ENCODE measurements around the gene PSMB4. TPM values are rescaled to one million over a fixed set of nuclear protein-coding genes. Genes with fewer than 3 reads are reported as not detected.

The PSMB4 gene
- total and polyA plus RNA-seq, 2 donors (not counting 1 experiment from before 2014, with no cell fraction given), result 201 to 334 TPM

DNA sequence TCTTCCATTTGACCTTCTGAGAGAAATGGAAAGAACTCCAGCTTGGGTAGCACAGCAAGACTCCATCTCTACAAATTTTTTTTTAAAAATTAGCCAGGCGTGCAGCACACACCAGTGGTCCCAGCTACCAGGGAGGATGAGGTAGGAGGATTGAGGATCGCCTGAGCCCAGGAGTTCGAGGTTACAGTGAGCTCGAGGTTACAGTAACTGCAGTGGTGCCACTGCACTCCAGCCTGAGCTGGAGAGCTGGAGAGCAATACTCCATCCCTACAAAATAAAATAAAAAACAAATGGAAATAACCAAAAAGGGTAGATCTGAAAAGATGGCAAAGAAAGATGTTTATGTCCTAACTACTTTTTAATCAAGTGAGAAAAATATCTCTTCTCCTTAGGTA, 45.4 kb downstream of the PSMB4 start:
- Mint-ChIP-seq H3K4me1 (peaks cover 43% of the 10 kb centered on the region), H3K9me3 (ENCODE audit: insufficient read depth) (no peaks in the 10 kb centered on the region), H3K27ac (no peak overlapping the region), H3K27me3 (no peaks in the 10 kb centered on the region), H3K4me3 (no peak overlapping the region)
- intact Hi-C loops (cut with micrococcal nuclease), result loop anchor here (1.0 to 5.0 kb wide), 4 partner anchors 88 to 553 kb away; no protein-coding TSS in a partner anchor
- H3K4me2 ChIP-seq (replicated peaks; ENCODE audit: low read depth, low read length, poor library complexity, severe bottlenecking), result peak overlapping the region; percentile 38
- no peak for ATAC-seq (ENCODE audit: low read depth)
- WGBS (ENCODE audit: insufficient coverage), result no CpG with 5 or more reads among the region's 4 CpGs
- H3K79me2 ChIP-seq (ENCODE audit: control insufficient read depth, insufficient read depth, low read length), result peaks cover 100% of the 10 kb centered on the region
- no peak for DNase-seq
- TF ChIP-seq, protein P1, sequence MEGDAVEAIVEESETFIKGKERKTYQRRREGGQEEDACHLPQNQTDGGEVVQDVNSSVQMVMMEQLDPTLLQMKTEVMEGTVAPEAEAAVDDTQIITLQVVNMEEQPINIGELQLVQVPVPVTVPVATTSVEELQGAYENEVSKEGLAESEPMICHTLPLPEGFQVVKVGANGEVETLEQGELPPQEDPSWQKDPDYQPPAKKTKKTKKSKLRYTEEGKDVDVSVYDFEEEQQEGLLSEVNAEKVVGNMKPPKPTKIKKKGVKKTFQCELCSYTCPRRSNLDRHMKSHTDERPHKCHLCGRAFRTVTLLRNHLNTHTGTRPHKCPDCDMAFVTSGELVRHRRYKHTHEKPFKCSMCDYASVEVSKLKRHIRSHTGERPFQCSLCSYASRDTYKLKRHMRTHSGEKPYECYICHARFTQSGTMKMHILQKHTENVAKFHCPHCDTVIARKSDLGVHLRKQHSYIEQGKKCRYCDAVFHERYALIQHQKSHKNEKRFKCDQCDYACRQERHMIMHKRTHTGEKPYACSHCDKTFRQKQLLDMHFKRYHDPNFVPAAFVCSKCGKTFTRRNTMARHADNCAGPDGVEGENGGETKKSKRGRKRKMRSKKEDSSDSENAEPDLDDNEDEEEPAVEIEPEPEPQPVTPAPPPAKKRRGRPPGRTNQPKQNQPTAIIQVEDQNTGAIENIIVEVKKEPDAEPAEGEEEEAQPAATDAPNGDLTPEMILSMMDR (IDR thresholded peaks at IDR 0.05), result no peak
- no peak for TF ChIP-seq EZH2 (IDR thresholded peaks at IDR 0.05; ENCODE audit: borderline replicate concordance, insufficient read depth, low read depth, low read length, poor library complexity, severe bottlenecking)
- no peak overlapping the region for H2AFZ ChIP-seq (ENCODE audit: insufficient read depth, low read depth, low read length, poor library complexity, severe bottlenecking)
- peaks cover 66% of the 10 kb centered on the region for H4K20me1 ChIP-seq (ENCODE audit: control insufficient read depth, insufficient read depth, low read length, poor library complexity, severe bottlenecking)
- no peaks in the 10 kb centered on the region for H3K9me3 ChIP-seq (ENCODE audit: control extremely low read depth in 1 of 3, control insufficient read depth in 2 of 3, insufficient read depth in 1 of 3, low read length in 2 of 3)
- peak overlapping the region in 1 of 2 donors; percentile 28 for H3K27ac ChIP-seq (ENCODE audit: low read length in 2 of 2)
- H3K4me3 ChIP-seq (ENCODE audit: control extremely low read depth in 1 of 5, extremely low read depth in 1 of 5, insufficient read depth in 1 of 5, low read depth in 2 of 5, low read length in 4 of 5), result no peak overlapping the region
- ChIA-PET POLR2A (interaction anchor here (0.5 kb wide), 1 partner anchor 211 kb away, joined by 3 read pairs; no protein-coding TSS in a partner anchor), CTCF (interaction anchor here (0.6 to 2.5 kb wide), 22 partner anchors 11 to 557 kb away, joined by 3 to 20 read pairs (median 4); partner anchors contain the start of genes CGN and POGZ)
- H3K9ac ChIP-seq (ENCODE audit: low read length), result no peak overlapping the region
- H3K4me1 ChIP-seq (ENCODE audit: control insufficient read depth in 2 of 2, insufficient read depth in 2 of 2, low read length in 2 of 2), result peaks cover 19 to 21% of the 10 kb centered on the region in 2 donors
- peaks cover 0 to 20% of the 10 kb centered on the region in 2 experiments for H3K36me3 ChIP-seq (replicated peaks in 1 of 2; ENCODE audit: control extremely low read depth in 1 of 2, control insufficient read depth in 1 of 2, extremely low read depth in 1 of 2, insufficient read depth in 2 of 2, low read length in 1 of 2)
- no peaks in the 10 kb centered on the region for H3K27me3 ChIP-seq (replicated peaks in 1 of 4; ENCODE audit: control extremely low read depth in 1 of 4, control insufficient read depth in 3 of 4, insufficient read depth in 4 of 4, low read length in 3 of 4)

DNA sequence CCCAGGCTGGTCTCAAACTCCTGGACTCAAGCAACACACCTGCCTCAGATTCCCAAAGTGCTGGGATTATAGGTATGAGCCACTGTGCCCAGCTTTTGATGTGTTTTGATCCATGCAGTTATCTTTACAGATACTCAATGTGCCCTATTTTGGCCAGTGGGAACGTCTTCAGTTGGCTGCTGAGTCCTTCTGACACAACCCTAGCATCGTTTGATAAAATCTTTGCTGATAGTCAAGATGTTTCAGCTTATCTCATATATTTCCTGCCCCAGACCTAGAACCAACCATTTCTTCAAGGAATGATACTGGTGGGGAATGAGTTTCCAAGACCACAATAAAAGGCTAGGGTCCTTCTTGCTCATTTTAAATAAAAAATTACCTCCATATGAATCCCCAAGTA, 48.3 kb downstream of the PSMB4 start:
- TF ChIP-seq, protein P1 (IDR thresholded peaks at IDR 0.05), result no peak
- no peak for TF ChIP-seq EZH2 (IDR thresholded peaks at IDR 0.05; ENCODE audit: borderline replicate concordance, insufficient read depth, low read depth, low read length, poor library complexity, severe bottlenecking)
- CTCF ChIA-PET, result interaction anchor here (1.0 kb wide), 1 partner anchor 146 kb away, joined by 3 read pairs; no protein-coding TSS in a partner anchor
- H3K9me3 Mint-ChIP-seq (ENCODE audit: insufficient read depth), result no peaks in the 10 kb centered on the region
- Histone ChIP-seq H3K27me3 (replicated peaks in 1 of 4; ENCODE audit: control extremely low read depth in 1 of 4, control insufficient read depth in 3 of 4, insufficient read depth in 4 of 4, low read length in 3 of 4) (no peaks in the 10 kb centered on the region), H2AFZ (ENCODE audit: insufficient read depth, low read depth, low read length, poor library complexity, severe bottlenecking) (no peak overlapping the region), H3K79me2 (ENCODE audit: control insufficient read depth, insufficient read depth, low read length) (peaks cover 100% of the 10 kb centered on the region), H3K9ac (ENCODE audit: low read length) (no peak overlapping the region), H3K9me3 (ENCODE audit: control extremely low read depth in 1 of 3, control insufficient read depth in 2 of 3, insufficient read depth in 1 of 3, low read length in 2 of 3) (no peaks in the 10 kb centered on the region), H3K4me1 (ENCODE audit: control insufficient read depth in 2 of 2, insufficient read depth in 2 of 2, low read length in 2 of 2) (peaks cover 19 to 21% of the 10 kb centered on the region in 2 donors), H3K27ac (ENCODE audit: low read length in 2 of 2) (no peak overlapping the region), H3K4me3 (ENCODE audit: control extremely low read depth in 1 of 5, extremely low read depth in 1 of 5, insufficient read depth in 1 of 5, low read depth in 2 of 5, low read length in 4 of 5) (no peak overlapping the region), H3K4me2 (replicated peaks; ENCODE audit: low read depth, low read length, poor library complexity, severe bottlenecking) (no peak overlapping the region), H4K20me1 (ENCODE audit: control insufficient read depth, insufficient read depth, low read length, poor library complexity, severe bottlenecking) (peaks cover 53% of the 10 kb centered on the region), H3K36me3 (replicated peaks in 1 of 2; ENCODE audit: control extremely low read depth in 1 of 2, control insufficient read depth in 1 of 2, extremely low read depth in 1 of 2, insufficient read depth in 2 of 2, low read length in 1 of 2) (peaks cover 0 to 4% of the 10 kb centered on the region in 2 experiments)
- WGBS (ENCODE audit: insufficient coverage), result no CpG with 5 or more reads among the region's 2 CpGs
- H3K4me3 Mint-ChIP-seq, result no peak overlapping the region
- no peaks in the 10 kb centered on the region for H3K27me3 Mint-ChIP-seq
- peaks cover 37% of the 10 kb centered on the region for H3K4me1 Mint-ChIP-seq
- POLR2A ChIA-PET, result no interaction called here
- no peak overlapping the region for H3K27ac Mint-ChIP-seq
- intact Hi-C loops (cut with micrococcal nuclease), result no loop called here
- DNase-seq (no peak), ATAC-seq (ENCODE audit: low read depth) (no peak)

All from B cell (primary cell).